ENCODE data around the gene SBSN. TPM values are rescaled to one million over a fixed set of nuclear protein-coding genes. Genes with fewer than 3 reads are reported as not detected.

The SBSN gene
- total RNA-seq, 1 experiment from 2014 or later = 0.15 TPM

- no peak overlapping the region for H4K8ac ChIP-seq (replicated peaks; ENCODE audit: insufficient read length, low read depth, low read length)
- no peaks in the 10 kb centered on the region for H3K79me1 ChIP-seq (ENCODE audit: insufficient read depth, low read depth, low read length, poor library complexity, severe bottlenecking)
- H3K4me1 Mint-ChIP-seq = peaks cover 34 to 39% of the 10 kb centered on the region in 2 experiments
- no peaks in the 10 kb centered on the region for H3K9me3 ChIP-seq (ENCODE audit: control insufficient read depth, low read depth, low read length)
- H3K14ac ChIP-seq (ENCODE audit: insufficient read depth, low read length) = no peak overlapping the region
- H3K23me2 ChIP-seq (ENCODE audit: insufficient read length, low read depth, low read length, poor library complexity, severe bottlenecking) = peaks cover under 1% of the 10 kb centered on the region
- no peak overlapping the region for H2BK120ac ChIP-seq (ENCODE audit: low read depth, low read length, poor library complexity, severe bottlenecking)
- DNase-seq = no peak
- H4K20me1 ChIP-seq (ENCODE audit: control insufficient read depth, insufficient read depth, insufficient read length) = no peaks in the 10 kb centered on the region
- H2BK12ac ChIP-seq (ENCODE audit: insufficient read length, low read depth, low read length) = no peak overlapping the region
- peak overlapping the region in 1 of 3 experiments; percentile 7; a peak in 1 of 7 replicates for H3K27ac Mint-ChIP-seq
- H3T11ph ChIP-seq (ENCODE audit: low read length) = no peak overlapping the region
- no peak overlapping the region for H2AFZ ChIP-seq (ENCODE audit: low read length)
- H3K4me3 Mint-ChIP-seq = no peak overlapping the region; a peak in 1 of 5 replicates
- no peak overlapping the region for H3K4ac ChIP-seq (ENCODE audit: low read depth, low read length)
- no peak overlapping the region for H2BK15ac ChIP-seq (ENCODE audit: low read depth, low read length)
- no peak overlapping the region for H3K23ac ChIP-seq (ENCODE audit: insufficient read length, low read depth, low read length)
- H2BK5ac ChIP-seq (ENCODE audit: insufficient read length, low read length) = no peak overlapping the region
- H3K27me3 ChIP-seq (ENCODE audit: insufficient read depth, low read length) = no peaks in the 10 kb centered on the region
- no peak overlapping the region for H4K5ac ChIP-seq (ENCODE audit: insufficient read length, low read depth, low read length)
- H3K27me3 Mint-ChIP-seq (ENCODE audit: low read depth) = no peaks in the 10 kb centered on the region; the same call in 1 of the 2 replicates
- H3K36me3 Mint-ChIP-seq (ENCODE audit: insufficient read depth in 1 of 3, low read depth in 3 of 3) = peaks cover 16 to 35% (median 34%) of the 10 kb centered on the region in 3 experiments; a peak in 6 of 7 replicates
- H3K27ac ChIP-seq (ENCODE audit: insufficient read length, low read depth, low read length) = no peak overlapping the region
- H4K91ac ChIP-seq (ENCODE audit: insufficient read length, low read depth, low read length) = no peak overlapping the region
- H2AK5ac ChIP-seq (ENCODE audit: insufficient read length, low read length) = no peak overlapping the region
- H3K9me3 Mint-ChIP-seq = no peaks in the 10 kb centered on the region
- no peak overlapping the region for H3K4me2 ChIP-seq (ENCODE audit: insufficient read depth, insufficient read length, low read length)
- WGBS (ENCODE audit: extremely low coverage, insufficient read length, low lambda C conversion rate) = no CpG with 5 or more reads among the region's 6 CpGs
- H2BK20ac ChIP-seq (ENCODE audit: low read depth, low read length, poor library complexity, severe bottlenecking) = no peak overlapping the region
- H3K9ac ChIP-seq (ENCODE audit: extremely low read depth, insufficient read length, low read length) = no peak overlapping the region
- no peak overlapping the region for H3K18ac ChIP-seq (ENCODE audit: insufficient read length, low read depth, low read length)
- H3K79me2 ChIP-seq (ENCODE audit: insufficient read depth, low read length) = peaks cover 2% of the 10 kb centered on the region; the same call in 1 of the 2 replicates
- no peak overlapping the region for H3K56ac ChIP-seq (ENCODE audit: insufficient read length, low read depth, low read length)
- no peak for TF ChIP-seq CTCF (conservative IDR thresholded peaks at IDR 0.05)
- 0 out of 2 replicates have a peak, but pooled peaks cover 5% of the 10 kb centered on the region for H3K4me1 ChIP-seq (ENCODE audit: insufficient read depth, low read length)
These were observed 11.2 kb upstream of the SBSN start for GRCh38 chr19:35539314-35539713.
